Stimulated activated CD8-positive, alpha-beta memory T cell treated with anti-CD3 and anti-CD28 coated beads, Interleukin-4, amount 100 ng/mL, for 24 hours (primary cell): Measurements from ENCODE around the gene ABCC4.

ENCODE experiments used
- DNase-seq: peaks from one replicate; pipeline ENCODE4 v3.0.0-alpha.2; 2020; ENCODE audit warnings: low read depth

Gene ABCC4

DNA sequence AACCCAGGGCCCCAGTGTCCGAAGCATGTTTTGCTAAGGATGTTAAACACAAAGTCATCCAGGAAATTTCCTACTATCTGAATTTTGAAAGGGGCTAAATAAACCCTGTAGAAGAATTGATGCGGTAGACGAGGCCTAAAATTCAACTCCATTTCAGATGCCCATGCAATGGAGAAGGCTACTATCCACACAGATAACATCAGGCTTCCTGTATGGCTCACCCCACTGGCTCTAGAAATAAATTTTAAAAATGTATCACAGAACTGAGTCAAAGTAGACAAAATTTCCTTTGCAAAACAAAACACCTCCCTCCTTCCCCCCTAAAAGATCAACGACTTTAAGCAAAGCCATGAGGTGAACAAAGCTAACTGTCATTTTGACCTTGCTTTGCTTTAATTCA is 188.4 kb downstream of the ABCC4 start:
- DNase-seq = no peak

DNA sequence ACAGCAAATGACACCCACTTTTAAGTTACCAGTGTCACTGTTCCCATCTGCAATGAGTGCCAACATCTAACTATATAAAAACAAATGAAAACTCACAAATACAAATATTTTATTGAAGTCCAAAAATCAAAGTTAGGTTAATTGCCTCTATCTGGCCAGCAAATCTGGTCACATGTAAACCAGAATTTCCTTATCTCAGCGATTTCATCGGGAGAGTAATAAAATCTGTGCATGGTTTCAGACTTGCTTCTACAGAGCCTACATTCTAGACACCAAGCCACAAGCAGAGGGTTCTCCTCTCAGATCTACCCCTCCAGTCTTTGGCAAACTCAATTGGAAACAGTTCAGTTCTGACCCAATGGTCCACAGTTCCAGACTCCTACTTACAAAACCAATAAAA is 189.6 kb downstream of the ABCC4 start:
- DNase-seq = no peak

DNA sequence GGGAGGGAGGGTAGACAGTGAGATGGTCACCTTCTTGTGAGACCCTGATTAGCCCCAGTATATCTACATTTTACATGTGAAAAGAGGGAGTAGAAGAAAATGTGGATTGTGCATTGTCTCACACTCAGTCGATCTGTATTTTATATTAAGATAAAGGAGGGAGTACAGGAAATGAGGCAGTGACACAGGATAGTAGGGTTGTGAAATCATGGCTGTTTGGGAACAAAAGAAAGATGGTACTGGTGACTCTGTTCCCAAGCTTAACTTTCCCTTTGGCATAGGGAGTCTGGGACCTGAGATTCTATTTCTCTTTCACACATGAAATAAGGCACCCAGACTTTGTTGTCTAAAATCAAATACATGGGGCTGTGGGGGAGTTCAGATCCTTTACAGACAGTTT is 194.7 kb downstream of the ABCC4 start:
- DNase-seq = no peak

DNA sequence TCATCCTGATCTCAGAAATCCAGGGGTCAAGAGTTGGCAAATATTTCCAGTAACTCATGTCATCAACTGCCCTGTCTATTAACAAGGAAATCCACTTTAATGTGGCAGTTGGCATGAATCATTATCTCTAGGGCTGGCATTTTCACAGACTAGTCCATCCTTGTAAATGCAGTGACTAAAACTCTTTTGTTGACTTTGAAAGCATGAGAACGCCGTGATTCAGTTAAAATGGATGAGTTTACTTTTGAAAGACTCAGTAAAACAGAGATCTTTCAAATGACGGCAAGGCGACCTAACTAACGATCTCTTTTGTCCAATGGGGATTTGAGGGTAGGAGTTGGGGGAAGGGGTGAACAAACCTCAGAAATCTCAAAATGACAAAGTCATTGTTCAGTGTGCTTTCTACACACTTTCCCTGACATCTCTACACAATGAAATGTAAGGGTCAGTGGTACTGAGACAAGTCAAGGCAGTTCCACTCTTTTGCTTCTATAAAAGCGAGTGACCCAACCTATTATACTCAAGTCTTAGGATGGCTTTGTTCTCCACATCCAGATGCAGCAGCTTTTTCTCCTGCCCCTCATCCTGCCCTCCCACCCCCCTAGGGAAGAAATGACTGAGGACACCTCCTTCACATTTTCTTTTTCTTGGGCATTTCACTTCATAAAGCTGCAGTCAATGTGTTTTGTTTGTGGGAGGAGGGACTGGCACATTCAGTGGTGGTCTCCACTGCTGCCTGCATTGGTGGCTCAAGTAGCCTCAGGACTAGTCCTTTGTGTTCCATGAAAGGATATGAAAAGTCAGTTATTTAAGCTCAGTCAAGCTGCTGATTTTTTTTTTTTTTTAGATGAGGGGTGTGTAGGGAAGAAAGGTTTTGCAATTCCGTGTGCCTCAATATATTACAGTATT is 200.5 kb downstream of the ABCC4 start:
- DNase-seq = no peak

DNA sequence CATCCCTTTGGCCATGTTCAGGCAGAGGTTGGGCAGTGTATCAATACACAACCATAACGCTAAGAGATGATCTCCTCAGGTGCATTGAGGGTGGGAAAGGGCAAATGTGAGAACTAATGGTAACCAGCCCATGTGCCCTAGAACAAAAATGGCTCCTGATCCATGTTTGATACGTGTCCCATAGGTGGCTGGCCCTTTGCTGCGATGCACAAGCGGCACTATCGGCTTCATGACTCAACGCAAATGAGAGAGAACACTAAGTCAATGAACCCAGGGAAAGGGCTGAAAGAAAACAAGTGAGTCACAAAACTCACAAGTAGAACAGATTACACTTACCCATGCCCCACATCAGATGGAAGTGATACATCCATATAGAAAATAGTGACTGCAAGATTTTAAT is 201.7 kb downstream of the ABCC4 start:
- DNase-seq = no peak

DNA sequence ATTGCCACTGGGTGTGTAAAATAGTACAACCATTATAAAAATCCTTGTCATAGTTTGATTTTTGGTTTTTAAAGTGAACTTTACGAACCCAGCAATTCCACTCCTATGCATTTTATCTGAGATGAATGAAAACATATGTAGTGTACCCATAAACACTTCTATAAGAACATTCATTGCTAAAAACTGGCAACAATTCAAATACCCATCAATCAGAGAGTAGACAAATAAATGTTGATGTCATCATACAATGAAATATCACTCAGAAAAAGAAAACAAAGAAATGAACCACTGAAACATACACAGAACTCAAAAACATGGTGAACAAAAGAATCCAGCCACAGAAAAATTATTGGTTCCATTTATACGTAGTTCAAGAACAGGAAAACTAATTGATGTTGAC is 202.3 kb downstream of the ABCC4 start:
- no peak for DNase-seq

DNA sequence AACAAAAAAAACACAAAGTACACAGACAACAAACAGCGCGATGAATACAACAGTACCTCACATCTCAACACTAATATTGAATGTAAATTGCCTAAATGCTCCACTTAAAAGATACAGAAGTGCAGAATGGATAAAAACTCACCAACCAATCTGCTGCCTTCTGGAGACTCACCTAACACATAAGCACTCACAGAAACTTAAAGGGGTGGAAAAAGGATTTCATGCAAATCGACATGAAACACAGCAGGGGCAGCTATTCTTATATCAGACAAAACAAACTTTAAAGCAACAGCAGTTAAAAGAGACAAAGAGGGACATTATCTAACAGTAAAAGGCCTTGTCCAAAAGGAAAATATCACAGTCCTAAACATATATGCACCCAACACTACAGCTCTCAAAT is 209.5 kb downstream of the ABCC4 start:
- no peak for DNase-seq

DNA sequence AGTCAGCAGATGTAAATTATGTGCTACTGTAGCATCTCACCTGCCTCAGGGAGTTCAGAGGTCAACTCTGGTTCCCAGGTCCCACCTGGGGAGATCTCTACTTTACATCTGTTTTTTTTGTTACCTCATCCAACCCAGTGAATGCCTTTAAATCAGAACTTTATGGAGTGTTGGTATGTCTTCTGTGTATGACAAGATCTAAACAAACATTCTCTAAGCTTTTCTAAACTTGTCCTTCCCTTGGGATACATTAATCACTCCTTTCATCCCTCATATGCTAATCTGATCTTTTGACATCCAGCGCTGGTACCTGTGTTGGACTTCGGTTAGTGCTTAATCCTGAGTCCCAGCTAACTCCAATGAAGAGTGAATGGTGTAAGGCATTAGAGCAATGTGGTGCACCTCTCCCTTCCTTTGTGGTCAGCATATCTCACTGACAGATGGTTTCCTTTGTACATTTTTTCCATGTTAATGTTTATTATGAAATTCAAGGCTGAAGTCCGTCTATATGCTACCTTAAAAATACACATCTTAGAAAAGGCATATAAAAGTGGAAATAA is 213.4 kb downstream of the ABCC4 start:
- no peak for DNase-seq

DNA sequence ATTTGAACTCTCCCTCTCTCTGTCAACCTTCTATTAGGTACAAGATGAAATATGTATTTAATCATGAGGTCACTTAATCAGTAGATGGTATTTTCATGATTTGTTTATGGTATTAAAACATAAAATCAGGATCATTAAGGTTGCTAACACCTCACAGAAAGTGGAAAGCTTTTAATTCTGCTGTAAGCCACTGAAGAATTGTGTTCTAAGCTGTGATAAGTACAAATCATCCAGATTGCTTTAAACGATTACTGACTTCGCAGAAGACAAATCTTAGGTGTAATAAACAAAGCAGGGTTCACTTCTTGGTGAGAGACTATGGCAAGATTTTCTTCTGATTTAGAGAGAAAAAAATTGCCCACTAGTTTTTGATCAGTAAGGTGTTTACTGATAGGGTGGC is 214.5 kb downstream of the ABCC4 start:
- no peak for DNase-seq

DNA sequence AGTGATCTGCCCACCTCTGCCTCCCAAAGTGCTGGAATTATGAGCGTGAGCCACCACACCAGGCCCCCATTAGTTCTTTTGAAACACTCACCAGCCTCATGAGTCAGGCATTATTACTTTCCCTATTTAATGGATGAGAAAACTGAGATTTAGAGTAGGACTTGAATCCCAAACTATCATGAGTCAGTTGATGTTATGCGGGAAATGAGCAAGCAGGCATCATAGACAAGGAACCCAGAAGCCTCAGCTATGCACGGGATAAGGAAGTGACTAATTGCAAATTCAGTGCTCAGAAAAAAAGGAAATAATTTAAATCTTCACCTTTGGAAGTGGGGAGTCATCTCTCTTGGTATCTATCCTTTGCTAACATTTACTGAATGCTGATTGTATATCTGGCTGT is 217.5 kb downstream of the ABCC4 start:
- no peak for DNase-seq

DNA sequence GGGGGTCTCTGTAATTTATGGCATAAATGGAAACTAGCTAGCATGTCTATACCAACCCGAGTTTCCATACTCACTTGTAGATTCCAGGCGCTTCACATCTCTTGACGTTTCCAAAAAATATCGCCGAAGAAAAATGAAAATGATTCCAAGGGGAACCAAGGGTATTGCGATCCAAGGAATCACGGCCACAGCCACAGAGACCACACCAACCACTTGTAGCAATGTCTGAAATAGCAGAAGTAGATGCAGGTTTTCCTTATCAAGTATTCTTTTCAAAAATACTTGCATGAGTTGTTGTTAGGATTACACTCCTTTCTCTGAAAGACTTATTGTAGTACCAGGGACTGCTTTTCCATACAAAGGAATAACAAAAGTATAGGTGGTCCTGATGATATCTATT is 218.2 kb downstream of the ABCC4 start:
- no peak for DNase-seq

DNA sequence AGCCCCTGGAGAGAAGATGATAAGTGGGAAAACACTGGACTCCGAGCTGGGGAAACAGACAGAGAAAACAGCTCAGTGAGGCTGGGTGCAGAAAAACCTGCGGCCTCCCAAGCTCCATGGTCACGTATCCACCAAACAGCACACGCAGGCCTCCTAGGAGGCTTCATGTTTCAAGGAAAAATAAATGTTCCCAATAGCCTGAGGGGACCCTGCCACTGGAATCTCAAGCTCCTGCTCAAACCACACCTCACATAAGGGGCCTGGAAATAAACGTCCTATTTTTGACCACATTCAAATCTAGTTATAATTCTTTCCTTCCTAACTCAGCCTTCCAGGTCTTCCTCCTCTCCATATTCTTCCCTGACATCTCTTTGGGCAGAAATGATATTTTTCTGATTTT is 225.7 kb downstream of the ABCC4 start:
- DNase-seq = no peak

DNA sequence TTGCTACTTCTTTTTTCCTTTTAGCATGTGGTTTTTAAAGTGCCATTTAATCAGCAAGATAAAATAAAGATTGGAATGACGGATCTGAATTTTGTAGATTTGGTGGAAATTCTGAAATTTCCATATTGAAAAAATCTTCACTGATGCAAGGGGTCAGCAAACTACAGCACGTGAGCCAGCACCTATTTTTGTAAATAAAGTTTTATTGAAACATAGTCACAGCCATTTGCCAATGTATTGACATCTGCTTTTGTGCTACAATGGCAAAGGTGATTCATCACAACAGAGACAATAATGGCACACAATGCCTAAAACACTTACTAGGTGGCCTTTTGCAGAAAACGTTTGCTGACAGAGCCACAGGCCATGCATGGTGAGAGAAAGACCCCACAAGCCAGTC is 226.4 kb downstream of the ABCC4 start:
- DNase-seq = no peak

DNA sequence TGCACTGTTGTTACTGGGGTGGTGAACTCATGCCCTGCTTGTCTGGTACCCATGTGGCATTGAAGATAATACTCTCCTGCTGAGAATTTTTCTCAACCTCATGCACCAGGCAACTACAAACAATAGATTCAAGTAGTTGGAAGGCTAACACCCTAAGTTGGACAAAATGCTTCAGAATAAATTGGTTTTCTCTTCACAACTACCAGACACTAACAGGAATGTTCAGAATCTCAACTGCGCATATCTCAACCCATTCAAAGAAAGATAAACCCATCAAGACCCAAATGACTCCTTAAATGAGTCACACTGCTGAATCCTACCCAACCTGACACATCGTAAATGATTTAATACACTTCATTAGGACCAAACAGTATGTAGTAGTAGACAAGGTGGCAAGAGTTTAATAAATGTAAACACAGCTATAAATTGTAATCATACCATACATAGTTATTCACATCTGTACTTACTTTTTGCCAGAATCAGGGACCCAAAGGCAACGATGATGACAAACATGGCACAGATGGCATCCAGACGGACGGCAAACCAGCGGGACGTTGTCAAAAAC is 227.4 kb downstream of the ABCC4 start:
- DNase-seq = no peak

DNA sequence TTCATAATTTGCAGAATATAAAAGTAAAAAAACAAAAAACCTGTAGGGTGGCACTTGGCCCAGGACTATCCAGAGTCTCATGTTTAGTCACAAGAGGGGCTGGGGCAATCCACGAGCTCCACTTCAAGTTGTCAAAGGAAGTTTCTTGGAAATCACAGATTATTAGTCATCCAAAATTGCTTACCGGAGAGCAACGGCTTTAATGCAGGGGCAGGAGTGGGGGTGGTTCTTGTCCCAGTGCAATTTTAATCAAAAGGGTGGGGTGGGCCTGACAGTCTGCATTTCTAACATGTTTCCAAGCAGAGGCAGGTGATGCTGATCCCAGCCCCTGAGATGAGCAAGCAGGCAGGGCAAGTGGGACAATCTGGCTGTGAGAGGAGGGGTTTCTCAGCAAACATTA is 233.9 kb downstream of the ABCC4 start:
- no peak for DNase-seq

DNA sequence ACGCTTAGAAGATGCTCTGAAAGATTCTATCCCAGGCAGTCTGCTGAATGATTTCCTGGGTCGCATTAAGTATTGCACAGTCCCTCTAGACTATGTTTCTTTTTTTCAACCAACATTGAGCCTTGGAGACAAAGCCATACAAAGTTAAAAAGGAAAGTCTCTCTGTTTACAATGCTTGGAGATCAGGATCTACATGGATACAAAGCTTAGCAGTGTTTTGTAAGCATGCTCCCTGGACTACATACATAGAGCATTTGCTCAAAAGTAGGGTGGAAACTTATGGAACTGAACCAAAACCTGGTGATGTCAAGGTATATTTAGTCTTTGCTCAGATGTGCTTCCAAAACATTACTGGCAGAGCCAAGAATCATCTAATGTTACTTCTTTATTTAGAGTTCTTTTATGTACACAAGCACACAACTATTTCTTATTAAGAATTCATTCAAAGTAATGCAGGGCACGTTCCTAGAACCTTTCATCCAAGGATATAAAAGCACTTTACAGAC is 241.2 kb downstream of the ABCC4 start:
- no peak for DNase-seq

DNA sequence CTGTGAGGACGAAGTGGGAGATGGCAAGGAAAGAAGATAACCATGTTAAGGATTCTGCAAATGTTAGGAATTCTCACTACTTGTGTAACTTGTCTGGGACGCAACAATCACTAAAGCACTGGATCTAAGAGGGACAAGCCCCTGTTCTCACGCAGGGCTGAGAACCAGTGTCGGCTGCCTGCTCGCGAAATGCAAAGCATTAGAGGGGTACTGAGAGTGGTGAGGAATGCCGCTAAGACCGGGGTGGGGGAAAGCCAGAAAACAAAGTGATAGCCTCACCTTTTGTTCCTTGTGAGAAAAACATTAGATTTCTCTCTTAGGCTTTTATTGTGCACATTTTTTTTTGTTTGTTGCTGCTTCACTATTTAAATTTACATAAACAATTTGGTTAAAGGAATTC is 241.9 kb downstream of the ABCC4 start:
- DNase-seq = no peak

DNA sequence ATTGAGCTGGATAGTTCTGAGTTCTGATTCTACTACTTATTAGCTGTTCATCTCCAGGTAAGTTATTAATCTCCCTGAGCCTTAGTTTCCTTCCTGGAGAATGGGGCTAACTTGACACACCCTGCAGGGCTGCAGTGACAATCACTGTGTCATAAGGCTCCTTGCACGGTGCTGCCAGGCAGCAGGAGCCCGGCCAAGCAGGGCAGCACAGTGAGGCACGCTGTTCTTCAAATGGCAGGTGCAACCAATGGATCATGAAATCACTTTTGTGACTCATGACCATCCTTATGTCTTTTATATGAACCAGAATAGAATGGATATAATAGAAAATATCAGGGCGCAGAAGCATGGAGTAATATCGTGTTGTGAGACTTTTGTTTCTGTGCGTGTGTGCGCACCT is 242.6 kb downstream of the ABCC4 start:
- no peak for DNase-seq

DNA sequence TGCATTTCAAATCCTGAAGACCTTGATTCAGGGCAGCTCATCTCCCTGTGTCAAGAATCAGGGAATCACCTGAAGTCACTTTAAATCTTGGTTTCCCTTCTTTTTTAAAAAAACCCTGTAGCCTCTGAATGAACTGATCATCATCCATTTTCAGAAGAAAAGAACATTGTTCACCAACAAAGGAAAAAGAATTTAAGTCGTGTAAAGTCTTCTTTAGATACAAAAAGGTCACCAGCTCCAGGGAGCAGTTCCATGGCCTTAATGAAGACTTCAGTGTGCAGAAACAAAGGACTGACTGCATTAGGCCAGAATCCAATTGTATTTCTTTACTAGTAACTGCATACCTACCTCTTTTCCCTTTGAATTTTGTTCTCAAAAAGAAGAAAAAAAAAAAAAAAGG is 245.0 kb downstream of the ABCC4 start:
- DNase-seq = no peak

DNA sequence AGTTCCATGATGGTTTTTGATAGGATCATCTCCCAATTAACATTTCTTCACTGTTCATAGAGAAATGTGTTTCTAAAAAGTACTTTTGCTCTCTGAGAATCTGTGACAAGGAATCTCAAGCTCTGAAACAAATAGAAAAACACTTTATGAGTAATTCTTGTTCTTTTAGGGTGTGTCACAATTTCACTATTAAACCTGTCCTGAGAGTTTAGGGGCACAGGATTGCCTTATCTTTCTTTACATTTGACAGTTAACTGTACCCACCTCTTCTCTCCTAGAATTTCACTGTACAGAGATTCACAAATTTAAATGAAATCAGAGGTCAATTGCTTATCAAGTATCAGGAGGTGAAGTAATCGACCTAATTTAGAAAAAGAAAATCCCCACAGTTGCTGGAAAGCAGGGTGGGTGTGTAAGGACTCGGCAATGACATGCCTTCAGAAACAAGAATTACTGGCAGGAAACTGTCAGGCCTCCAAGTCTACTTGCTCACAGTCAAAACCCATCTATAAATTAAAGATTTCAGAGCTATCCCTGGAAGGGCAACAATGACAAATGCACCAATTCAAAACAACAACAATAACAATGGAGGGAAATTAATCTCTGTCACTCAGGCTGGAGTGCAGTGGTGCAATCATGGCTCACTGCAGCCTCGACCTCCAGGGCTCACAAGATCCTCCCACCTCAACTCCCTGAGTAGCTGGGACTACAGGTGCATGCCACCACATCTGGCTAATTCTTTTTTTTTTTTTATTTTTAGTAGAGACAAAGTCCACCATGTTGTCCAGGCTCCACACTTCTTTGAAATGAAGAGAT is 250.2 kb downstream of the ABCC4 start:
- no peak for DNase-seq

DNA sequence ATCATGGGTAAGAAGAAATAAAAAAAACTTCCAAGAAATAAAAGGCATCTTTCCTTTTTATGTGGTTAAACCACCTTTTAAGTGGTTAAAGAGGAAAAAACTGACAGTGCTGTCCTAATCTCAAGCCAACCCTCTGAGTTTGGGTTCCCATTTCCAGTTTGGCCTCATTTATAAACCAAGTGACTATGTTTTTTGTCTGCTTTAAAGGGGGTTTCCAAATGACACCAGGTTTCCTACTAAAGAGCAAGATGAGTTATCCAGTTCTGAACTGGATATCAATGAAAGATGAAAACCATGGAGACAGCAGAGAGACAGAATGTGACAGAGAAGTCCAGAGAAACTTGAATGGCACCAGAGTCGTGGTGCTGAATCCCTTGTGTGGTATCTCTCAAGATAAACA is 251.5 kb downstream of the ABCC4 start:
- DNase-seq = no peak

DNA sequence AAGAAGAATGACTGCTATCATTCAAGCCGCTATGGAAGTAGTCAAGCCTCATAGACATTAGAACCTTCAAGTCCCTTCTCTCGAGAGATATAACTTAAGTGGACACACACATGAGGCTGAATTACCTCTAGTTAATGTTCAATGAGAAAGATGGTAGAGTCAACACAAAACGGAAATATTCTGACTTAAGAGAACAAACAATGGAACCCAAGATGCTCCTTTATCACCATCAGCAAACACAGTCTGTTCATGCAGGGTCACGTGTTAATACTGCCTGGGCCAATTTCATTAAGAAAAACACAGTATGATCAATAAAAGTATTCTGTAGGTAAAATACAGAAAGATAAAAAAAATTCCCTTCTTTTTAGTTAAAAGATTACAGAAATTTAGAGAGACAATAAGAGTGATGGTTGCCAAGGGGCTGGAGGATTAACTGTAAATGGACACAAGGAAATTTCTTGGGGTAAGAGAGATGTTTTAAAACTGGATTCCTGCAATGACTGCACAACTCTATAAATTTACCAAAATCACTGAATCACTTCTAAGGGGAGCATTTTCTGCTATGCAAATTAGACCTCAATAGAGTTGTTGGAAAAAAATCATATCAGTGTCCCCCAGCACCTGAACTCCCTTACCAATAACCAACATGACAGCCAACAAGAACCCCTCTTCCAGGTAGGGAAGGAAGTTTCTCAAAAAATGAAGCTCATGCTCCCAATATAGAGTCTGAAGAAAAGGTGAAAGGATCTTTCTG is 256.6 kb downstream of the ABCC4 start:
- DNase-seq = no peak
